KOPT-K1 (cell line): ENCODE measurements around the gene USP28.
"Not testable (repeated sequence)": the region's sequence is repeated elsewhere in the genome, so short reads cannot be mapped to it uniquely, and the experiment has no call there.

Experiments
- H3K27ac ChIP-seq: fragments of 200-600 bp; sonication (generic); 2 replicates; pipeline ENCODE4 v1.5.1; 2016; ENCODE audit warnings: antibody characterized with exemption, mild to moderate bottlenecking, low read depth, low read length; ENCODE audit not compliant: poor library complexity, severe bottlenecking
- H3K36me3 ChIP-seq: fragments of 200-600 bp; sonication (generic); 2 replicates; pipeline ENCODE4 v1.5.1; 2017; ENCODE audit warnings: antibody characterized with exemption, mild to moderate bottlenecking, low read length, moderate library complexity; ENCODE audit not compliant: insufficient read depth
- H3K9me3 ChIP-seq: fragments of 200-600 bp; sonication (generic); 2 replicates; pipeline ENCODE4 v1.5.1; 2017; ENCODE audit warnings: antibody characterized with exemption, low read length, mild to moderate bottlenecking; ENCODE audit not compliant: insufficient read depth, poor library complexity, severe bottlenecking

USP28 gene, protein sequence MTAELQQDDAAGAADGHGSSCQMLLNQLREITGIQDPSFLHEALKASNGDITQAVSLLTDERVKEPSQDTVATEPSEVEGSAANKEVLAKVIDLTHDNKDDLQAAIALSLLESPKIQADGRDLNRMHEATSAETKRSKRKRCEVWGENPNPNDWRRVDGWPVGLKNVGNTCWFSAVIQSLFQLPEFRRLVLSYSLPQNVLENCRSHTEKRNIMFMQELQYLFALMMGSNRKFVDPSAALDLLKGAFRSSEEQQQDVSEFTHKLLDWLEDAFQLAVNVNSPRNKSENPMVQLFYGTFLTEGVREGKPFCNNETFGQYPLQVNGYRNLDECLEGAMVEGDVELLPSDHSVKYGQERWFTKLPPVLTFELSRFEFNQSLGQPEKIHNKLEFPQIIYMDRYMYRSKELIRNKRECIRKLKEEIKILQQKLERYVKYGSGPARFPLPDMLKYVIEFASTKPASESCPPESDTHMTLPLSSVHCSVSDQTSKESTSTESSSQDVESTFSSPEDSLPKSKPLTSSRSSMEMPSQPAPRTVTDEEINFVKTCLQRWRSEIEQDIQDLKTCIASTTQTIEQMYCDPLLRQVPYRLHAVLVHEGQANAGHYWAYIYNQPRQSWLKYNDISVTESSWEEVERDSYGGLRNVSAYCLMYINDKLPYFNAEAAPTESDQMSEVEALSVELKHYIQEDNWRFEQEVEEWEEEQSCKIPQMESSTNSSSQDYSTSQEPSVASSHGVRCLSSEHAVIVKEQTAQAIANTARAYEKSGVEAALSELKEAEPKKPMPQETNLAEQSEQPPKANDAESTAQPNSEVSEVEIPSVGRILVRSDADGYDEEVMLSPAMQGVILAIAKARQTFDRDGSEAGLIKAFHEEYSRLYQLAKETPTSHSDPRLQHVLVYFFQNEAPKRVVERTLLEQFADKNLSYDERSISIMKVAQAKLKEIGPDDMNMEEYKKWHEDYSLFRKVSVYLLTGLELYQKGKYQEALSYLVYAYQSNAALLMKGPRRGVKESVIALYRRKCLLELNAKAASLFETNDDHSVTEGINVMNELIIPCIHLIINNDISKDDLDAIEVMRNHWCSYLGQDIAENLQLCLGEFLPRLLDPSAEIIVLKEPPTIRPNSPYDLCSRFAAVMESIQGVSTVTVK

DNA sequence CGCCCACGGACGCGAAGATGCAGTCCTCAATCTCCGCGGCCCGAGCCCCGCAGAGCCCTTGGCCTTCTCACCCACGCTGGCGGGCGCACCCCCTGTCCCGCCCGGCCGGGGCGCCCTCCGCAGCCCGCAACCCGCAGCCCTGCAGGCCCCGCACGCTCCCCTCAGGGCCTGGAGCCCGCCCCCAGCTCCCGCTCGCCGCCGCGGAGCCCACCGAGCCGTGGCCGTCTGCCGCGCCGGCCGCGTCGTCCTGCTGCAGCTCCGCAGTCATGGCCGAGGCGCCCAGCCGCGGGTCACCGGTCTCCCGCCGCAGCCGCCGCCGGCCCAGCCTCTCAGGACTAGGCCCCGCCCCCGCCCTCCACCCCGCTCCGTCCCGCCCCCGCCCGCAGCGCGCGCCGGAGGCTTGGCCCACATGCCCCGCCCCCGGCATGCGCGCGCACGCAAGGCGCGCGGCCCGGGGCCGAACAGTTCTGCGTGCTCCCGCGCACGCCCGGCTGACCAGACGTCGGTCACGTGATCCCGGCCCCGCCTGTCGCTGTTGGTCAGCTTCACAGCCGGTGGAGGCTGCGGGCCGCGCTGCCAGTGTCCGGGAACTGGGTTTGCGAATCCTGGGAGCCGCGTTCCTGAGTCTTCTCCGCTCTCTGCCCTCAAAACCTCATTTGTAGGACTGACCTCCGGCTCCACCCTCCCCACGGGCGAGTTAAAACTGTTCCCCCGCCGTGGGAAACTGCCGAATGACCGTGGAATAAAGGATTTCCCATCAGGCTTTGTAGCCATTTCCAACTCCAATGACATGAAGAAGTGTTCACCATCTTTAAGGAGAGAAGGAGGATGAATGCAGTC lies at the start of gene USP28:
Gene USP28, minus strand, starts transcription at position 339 of the 840 bp plus-strand sequence. Its CDS starts 71 bp downstream, at position 268.
- Histone ChIP-seq H3K36me3 (no peaks in the 10 kb centered on the region), H3K9me3 (no peaks in the 10 kb centered on the region), H3K27ac (peak within 1 kb of the TSS; percentile 60)

DNA sequence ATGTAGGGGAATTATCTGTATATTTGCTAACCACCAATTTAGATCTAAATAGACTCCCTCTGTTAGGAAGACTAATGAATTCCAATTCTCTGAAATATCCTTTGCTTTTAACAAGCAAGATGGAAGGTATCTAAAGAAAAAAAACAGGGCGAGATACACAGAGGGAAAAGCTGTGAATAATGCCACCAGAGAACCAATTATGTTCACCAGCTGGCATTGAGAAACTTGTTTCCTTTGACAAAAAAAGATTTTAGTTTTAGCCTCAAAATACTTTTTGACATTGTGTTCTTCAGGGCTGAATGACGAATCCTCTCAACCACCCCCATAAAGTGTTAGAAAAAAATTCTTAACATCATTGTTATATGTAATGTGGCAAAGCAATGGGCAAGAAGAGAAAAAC lies 48.2 kb upstream of the USP28 start:
- Histone ChIP-seq H3K9me3 (no peaks in the 10 kb centered on the region), H3K36me3 (no peaks in the 10 kb centered on the region), H3K27ac (no peak overlapping the region)

DNA sequence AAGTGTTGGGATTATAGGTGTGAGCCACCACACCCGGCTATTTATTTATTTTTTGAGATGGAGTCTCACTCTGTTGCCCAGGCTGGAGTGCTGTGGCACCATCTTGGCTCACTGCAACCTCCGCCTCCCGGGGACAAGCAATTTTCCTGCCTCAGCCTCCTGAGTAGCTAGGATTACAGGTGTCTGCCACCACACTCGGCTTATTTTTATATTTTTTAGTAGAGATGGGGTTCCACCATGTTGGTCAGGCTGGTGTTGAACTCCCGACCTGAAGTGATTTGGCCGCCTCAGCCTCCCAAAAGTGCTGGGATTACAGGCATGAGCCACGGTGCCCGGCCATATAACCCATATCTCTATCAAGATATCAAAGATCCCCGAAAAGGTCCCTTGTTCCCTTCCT lies 36.1 kb upstream of the USP28 start:
- not testable (repeated sequence) for H3K36me3 ChIP-seq, H3K9me3 ChIP-seq, H3K27ac ChIP-seq

DNA sequence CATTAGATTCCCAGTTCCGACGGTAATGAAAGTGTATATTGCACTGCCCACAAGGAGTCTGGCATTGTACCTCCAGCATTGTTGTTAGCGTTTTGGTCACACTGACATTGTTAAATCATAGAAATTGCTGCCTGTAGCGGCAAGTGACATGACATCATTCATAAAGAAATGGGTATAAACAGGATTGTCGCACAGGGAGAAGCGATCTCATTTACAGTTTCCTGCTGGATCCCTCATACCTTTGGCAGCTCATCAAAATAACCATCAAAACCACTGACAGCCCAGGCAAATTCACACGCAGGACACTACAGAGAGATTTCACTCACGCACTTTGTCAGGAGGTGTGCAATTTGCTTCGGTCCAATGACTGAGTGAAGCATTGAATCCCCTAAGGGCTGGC lies 32.7 kb upstream of the USP28 start:
- Histone ChIP-seq H3K27ac (no peak overlapping the region), H3K9me3 (no peaks in the 10 kb centered on the region), H3K36me3 (no peaks in the 10 kb centered on the region)

DNA sequence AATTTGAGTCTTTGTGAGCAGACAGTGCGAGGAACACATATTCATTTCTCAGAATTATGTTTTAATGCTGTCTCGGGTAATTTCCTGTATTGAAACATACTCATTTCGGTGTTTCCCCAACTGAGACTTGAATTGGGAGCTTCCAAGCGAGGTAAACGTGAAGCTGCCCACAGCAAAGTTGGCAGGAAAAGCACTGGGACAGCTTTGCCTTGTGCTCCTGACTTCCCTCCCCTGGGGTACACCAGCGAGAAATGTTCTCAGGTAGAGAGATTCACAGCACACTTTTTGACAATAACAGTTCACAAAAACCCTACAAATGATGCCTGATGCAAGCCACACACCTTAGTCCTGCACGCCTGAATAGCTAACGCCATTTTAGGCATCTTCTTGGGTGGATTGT lies 32.3 kb upstream of the USP28 start:
- Histone ChIP-seq H3K9me3 (no peaks in the 10 kb centered on the region), H3K36me3 (no peaks in the 10 kb centered on the region), H3K27ac (no peak overlapping the region)

DNA sequence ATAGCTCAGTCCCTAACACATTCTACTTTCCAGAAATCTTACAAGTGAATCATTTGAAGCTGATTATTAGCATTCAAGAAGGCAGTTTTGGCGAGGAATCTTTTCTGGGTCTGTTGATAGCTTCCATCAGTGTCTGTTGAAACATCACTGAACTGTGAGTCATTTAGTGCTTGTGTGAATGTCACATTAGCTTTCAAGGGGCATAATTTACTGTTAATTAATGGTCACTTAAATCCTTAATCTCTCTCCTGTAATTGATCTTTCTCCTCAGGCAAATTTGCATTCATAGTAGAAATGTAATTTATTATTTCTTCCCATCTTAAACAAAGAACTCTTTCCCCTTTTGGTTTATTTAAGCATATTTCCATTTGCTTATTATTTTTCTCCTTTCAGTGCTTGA lies 31.8 kb upstream of the USP28 start:
- H3K9me3 ChIP-seq = no peaks in the 10 kb centered on the region
- no peaks in the 10 kb centered on the region for H3K36me3 ChIP-seq
- H3K27ac ChIP-seq = no peak overlapping the region

DNA sequence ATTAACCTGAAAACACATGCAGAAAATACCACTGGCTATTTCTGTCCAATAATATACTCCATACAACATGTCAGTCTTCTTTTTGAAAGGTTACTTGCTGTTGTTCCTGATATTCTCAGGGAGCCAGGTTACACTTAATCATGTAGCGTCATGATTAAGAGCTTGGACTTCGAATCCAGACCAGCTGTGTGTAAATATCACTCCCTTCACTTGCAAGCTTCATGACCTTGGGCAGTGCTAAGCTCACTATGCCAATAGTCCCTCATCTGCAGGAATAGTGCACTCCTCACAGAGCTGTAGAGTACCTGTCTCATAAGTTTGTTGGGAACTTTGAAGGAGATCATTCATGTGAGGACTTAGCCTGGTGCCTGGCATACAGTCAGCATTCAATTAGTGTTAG lies 31.1 kb upstream of the USP28 start:
- H3K9me3 ChIP-seq = no peaks in the 10 kb centered on the region
- no peak overlapping the region for H3K27ac ChIP-seq
- no peaks in the 10 kb centered on the region for H3K36me3 ChIP-seq

DNA sequence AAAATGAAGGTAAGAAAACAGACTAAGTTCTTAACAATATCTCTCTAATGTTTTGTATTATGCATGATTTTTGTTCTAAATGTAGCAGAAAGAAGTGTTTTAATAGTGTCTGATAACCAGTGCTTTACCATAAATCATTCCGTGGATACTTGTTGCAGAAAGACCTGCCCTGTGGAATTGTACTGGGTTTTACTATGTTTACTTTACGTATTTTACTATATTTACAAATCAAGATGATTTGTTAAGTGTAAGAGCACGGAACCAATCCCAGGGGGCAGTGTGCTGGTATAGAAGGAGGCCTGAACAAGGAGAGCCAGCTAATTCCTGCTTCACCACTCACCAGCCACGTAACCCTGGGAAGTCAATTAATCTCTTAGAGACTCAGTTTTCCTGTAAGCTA lies 30.7 kb upstream of the USP28 start:
- H3K27ac ChIP-seq = no peak overlapping the region
- no peaks in the 10 kb centered on the region for H3K9me3 ChIP-seq
- no peaks in the 10 kb centered on the region for H3K36me3 ChIP-seq

DNA sequence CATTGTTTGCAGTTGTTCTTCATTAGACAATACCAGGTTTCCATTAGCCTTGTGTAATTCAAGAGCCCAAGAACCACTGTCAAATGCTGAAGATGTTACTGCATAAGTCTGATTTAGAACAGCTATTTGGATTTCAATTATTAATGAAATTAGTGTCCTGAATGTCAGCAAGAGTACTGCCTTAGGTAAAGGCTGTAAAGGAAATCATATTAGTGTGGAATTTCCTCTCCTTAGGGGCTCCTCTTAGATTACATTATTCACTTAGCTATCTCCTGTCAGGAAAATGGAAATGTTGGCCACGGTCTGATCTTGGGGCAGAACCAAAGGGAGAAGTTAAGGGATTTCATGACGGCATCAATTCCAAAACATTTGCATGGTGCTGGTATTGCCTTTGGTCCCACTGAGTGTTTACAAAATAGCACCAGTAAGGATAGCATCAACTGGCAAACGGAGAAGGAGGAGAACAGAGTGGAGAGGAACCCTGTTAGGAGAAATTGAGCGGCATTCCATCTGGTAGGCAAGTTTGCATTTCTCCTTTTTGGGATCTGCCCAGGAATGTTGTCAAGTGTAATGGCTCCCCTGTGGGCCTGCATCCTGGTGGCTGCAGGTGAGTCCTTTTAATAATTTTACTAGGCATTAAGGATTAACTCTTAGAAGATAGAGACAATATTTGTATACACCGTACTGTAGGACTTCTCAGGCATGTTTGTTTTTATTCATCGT lies 29.2 kb upstream of the USP28 start, which contains the start of gene HTR3B:
Gene HTR3B, plus strand, starts transcription at position 418 of the 723 bp plus-strand sequence. Its CDS starts 138 bp downstream, at position 556.
- Histone ChIP-seq H3K27ac (no peak within 1 kb of the TSS), H3K9me3 (no peaks in the 10 kb centered on the region), H3K36me3 (no peaks in the 10 kb centered on the region)

DNA sequence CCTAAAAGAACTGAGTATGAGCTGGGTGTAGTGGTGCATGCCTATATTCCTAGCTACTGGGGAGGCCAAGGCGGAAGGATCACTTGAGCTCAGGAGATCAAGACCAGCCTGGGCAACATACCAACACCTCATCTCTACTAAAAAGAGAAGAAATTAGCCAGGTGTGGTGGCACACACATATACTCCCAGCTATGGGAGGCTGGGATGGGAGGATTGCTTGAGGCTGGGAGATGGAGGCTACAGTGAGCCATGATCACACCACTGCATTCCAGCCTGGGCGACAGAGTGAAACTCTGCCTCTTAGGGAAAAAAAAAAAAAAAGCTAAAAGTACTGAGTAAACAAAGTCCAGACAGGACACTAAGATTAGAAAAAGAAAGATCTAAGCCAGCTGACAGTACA lies 25.8 kb upstream of the USP28 start:
- no peaks in the 10 kb centered on the region for H3K36me3 ChIP-seq

DNA sequence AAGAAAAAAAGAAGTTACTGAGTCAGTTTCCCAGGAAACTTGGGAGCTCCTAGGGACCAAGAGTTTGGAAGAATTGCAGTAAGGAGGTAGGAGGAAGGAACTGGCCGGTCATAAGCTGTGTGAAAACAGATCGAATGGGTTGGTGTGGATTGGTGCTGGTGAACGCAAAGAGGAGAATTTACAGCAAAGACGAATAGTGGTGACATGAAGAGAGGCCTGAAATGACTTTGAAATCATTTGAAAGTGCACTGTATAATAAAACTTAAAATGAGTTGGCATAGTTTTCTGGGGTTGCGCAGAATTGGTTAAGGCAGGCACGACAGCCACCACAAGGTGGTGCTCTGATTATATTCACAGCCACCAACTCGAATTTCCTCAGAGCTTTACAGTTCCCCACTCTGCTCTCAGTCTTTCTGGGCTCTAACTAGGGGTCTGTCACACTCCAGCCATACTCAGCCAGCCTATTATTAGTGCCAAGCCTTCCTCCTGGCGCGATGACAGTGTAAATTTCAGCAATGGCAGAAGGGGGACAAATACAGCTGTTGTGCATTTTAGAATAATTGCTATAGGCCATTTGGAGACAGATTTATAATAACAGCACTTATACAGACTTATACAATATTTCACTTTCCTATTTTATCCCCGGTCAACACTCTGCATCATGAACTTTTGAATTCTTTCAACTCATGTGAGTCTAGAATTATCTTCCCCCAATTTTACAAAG lies 20.9 kb upstream of the USP28 start:
- Histone ChIP-seq H3K9me3 (no peaks in the 10 kb centered on the region), H3K36me3 (no peaks in the 10 kb centered on the region), H3K27ac (no peak overlapping the region)

More for the DNA sequence above, 25.8 kb upstream of the USP28 start:
- Histone ChIP-seq H3K9me3 (no peaks in the 10 kb centered on the region), H3K27ac (no peak overlapping the region)

DNA sequence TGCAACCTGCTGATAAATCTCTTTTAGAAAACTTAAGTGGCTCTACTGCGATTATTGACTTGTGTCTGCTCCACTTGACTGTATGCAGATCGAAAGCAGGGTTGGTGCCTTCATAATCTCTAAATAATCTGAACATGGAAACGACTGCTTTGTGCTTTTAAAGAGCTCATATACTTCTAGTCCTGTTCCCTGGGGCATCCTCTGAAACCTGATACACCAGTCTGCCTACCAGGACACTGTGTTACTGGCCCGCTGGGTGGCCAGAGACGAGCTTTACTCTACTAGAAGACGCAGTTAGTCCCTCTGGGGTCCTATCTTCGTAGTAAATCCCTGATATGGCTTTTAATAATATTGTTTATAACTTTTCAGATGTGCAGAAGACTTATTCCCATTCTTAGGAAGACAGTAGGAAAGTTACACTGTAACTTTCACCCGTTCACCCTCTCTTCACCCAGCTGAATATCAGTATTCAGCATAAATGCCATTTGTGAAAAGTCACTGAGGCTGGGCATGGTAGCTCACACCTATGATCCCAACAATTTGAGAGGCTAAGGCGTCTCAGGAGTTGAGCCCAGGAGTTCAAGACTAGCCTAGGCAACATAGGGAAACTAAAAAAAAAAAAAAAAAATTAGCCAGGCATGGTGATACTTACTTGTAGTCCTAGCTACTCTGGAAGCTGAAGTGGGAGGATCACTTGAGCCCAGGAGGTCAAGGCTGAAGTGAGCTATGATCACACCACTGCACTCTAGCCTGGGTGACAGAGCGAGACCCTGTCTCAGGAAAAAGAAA lies 20.2 kb upstream of the USP28 start:
- H3K27ac ChIP-seq = no peak overlapping the region
- H3K36me3 ChIP-seq = no peaks in the 10 kb centered on the region
- no peaks in the 10 kb centered on the region for H3K9me3 ChIP-seq
